Endothelial cell of umbilical vein (primary cell): ENCODE results near the gene COL15A1. TPM values are rescaled to one million over a fixed set of nuclear protein-coding genes. Genes with fewer than 3 reads are reported as not detected.
"Not testable (repeated sequence)": the region's sequence is repeated elsewhere in the genome, so short reads cannot be mapped to it uniquely, and the experiment has no call there.

Source experiments
- BruUV-seq: library from RNA; stranded (reverse); fragments of 400-500 nt; replicated peaks from 2 replicates; lab custom pipeline; 2021; lab: Mats Ljungman, UMichigan
- CTCF ChIA-PET: fragments of 300-600, 350-600 bp; sonication (Branson Sonifier 250); formaldehyde crosslinking; loops from one replicate; lab custom pipeline; 2021; ENCODE audit warnings: antibody characterized with exemption, inconsistent platforms; lab: Charles Lee
- POLR2A ChIA-PET: fragments of 300-600, 350-600 bp; sonication (Branson Sonifier 250); formaldehyde crosslinking; loops from one replicate; lab custom pipeline; 2021; ENCODE audit warnings: antibody characterized with exemption, inconsistent platforms; lab: Charles Lee
- DNase-seq: peaks from one replicate; pipeline ENCODE4 v3.0.0-alpha.2; 2011; ENCODE audit warnings: low read depth, low spot score
- FAIRE-seq: peaks from 2 replicates; lab custom pipeline; 2011; peaks lifted over from hg19 to GRCh38; lab: Jason Lieb, UNC
- H2AFZ ChIP-seq: 2 replicates; pipeline ENCODE4 v1.6.0; 2012; ENCODE audit warnings: low read depth, low read length, control low read depth, inconsistent platforms
- H3K27ac ChIP-seq: 2 replicates; pipeline ENCODE4 v1.5.1; 2011; ENCODE audit warnings: low read depth, mild to moderate bottlenecking, control low read depth, low read length, moderate library complexity; ENCODE audit not compliant: insufficient read depth
- H3K27me3 ChIP-seq, 2 experiments: 2 replicates each; pipeline versions ENCODE4 v1.6.0 to v1.6.1; 2011; ENCODE audit warnings: low read length in 2 of 2, mixed read lengths in 1 of 2; ENCODE audit not compliant: control insufficient read depth in 2 of 2, insufficient read depth in 2 of 2
- H3K36me3 ChIP-seq, 2 experiments: 2 replicates in 1 of 2; 3 replicates in 1 of 2; pipeline ENCODE4 v1.5.1; 2011; ENCODE audit warnings: low read length in 2 of 2, mild to moderate bottlenecking in 1 of 2, moderate library complexity in 1 of 2; ENCODE audit not compliant: control insufficient read depth in 2 of 2, insufficient read depth in 2 of 2; ENCODE audit errors: extremely low read depth in 1 of 2
- H3K4me1 ChIP-seq: 3 replicates; pipeline ENCODE4 v1.5.1; 2011; ENCODE audit warnings: mild to moderate bottlenecking, low read length; ENCODE audit not compliant: control insufficient read depth, insufficient read depth; ENCODE audit errors: extremely low read depth
- H3K4me2 ChIP-seq: 2 replicates; pipeline ENCODE4 v1.6.1; 2011; ENCODE audit warnings: low read length, control low read depth, mixed read lengths; ENCODE audit not compliant: insufficient read depth
- H3K4me3 ChIP-seq, 3 experiments: fragments of 200-600 bp in 1 of 3; sonication (generic), shearing (Covaris generic) in 1 of 3; replicated peaks in 1 of 3; 2 replicates each; pipeline ENCODE4 v1.5.1; 2011 to 2016; ENCODE audit warnings: control low read depth in 3 of 3, low read length in 3 of 3, mild to moderate bottlenecking in 2 of 3, inconsistent platforms in 1 of 3, low read depth in 1 of 3, moderate library complexity in 1 of 3; ENCODE audit not compliant: insufficient read depth in 1 of 3
- H3K79me2 ChIP-seq: 2 replicates; pipeline ENCODE4 v1.6.0; 2012; ENCODE audit warnings: low read length, inconsistent platforms; ENCODE audit not compliant: control insufficient read depth, insufficient read depth
- H3K9ac ChIP-seq: replicated peaks from 2 replicates; pipeline ENCODE3; 2011; ENCODE audit warnings: low read length, control low read depth; ENCODE audit not compliant: insufficient read depth; ENCODE audit errors: extremely low read depth
- H3K9me1 ChIP-seq: replicated peaks from 3 replicates; pipeline ENCODE4 v1.6.0; 2011; ENCODE audit warnings: mild to moderate bottlenecking, low read length; ENCODE audit not compliant: control insufficient read depth, insufficient read depth; ENCODE audit errors: extremely low read depth
- H3K9me3 ChIP-seq: replicated peaks from 2 replicates; pipeline ENCODE4 v1.5.1; 2012; ENCODE audit warnings: low read length, inconsistent platforms; ENCODE audit not compliant: control insufficient read depth, insufficient read depth
- H4K20me1 ChIP-seq: replicated peaks from 2 replicates; pipeline ENCODE3; 2011; ENCODE audit warnings: mild to moderate bottlenecking, low read length; ENCODE audit not compliant: control insufficient read depth, insufficient read depth; ENCODE audit errors: extremely low read depth
- EZH2 ChIP-seq: IDR thresholded peaks from 2 replicates; pipeline ENCODE4 v1.6.1; 2012; ENCODE audit warnings: borderline replicate concordance, low read depth, mild to moderate bottlenecking, moderate library complexity, low read length, inconsistent platforms; ENCODE audit not compliant: severe bottlenecking
- FOS ChIP-seq: IDR thresholded peaks from 2 replicates; pipeline ENCODE4 v1.6.1; 2011; ENCODE audit warnings: mild to moderate bottlenecking, low read length, moderate library complexity, borderline replicate concordance; ENCODE audit not compliant: insufficient read depth
- GATA2 ChIP-seq: IDR thresholded peaks from 2 replicates; pipeline ENCODE4 v1.7.0; 2011; ENCODE audit warnings: low read depth, mild to moderate bottlenecking, moderate library complexity, mixed read lengths, low read length; ENCODE audit not compliant: insufficient read length, insufficient read depth
- JUN ChIP-seq: IDR thresholded peaks from 2 replicates; pipeline ENCODE4 v1.6.1; 2011; ENCODE audit warnings: borderline replicate concordance, low read depth; ENCODE audit not compliant: insufficient read length, insufficient read depth
- MYC ChIP-seq: IDR thresholded peaks from one replicate; pipeline ENCODE4 v1.6.1; 2011; ENCODE audit warnings: mild to moderate bottlenecking, low read depth, low read length
- POLR2A ChIP-seq: IDR thresholded peaks from 2 replicates; pipeline ENCODE4 v1.6.1; 2012; ENCODE audit warnings: low read depth, mild to moderate bottlenecking, control low read depth, low read length
- POLR2AphosphoS5 ChIP-seq: IDR thresholded peaks from 2 replicates; pipeline ENCODE4 v1.6.1; 2012; ENCODE audit warnings: low read depth, mild to moderate bottlenecking, control low read depth, low read length, moderate library complexity; ENCODE audit not compliant: insufficient read depth
- dilution Hi-C: fragments of 300-500 bp; cut with MboI; formaldehyde crosslinking; loops from one replicate; pipeline ENCODE4 v1.15.0; 2019; ENCODE audit warnings: low sequenced_read_pairs; ENCODE audit not compliant: extremely low pct_ligation_motif_present
- intact Hi-C: fragments of 100-400 bp; cut with micrococcal nuclease; formaldehyde crosslinking; loops from one replicate; pipeline ENCODE4 v1.10.0; 2022
- polyA plus RNA-seq, 4 experiments: library from polyadenylated mRNA; depleted of rRNA in 3 of 4; stranded (reverse) in 3 of 4; unstranded in 1 of 4; fragments of >200 nt; gene quantifications; 2 replicates each; pipeline versions ENCODE4 v1.2.1 to v1.2.3, GENCODE V29; 2011 to 2012; ENCODE audit warnings: missing spikeins in 1 of 4
- total RNA-seq: library from RNA; stranded (reverse); gene quantifications from 2 replicates; pipeline ENCODE4 v1.2.3, GENCODE V29; 2021
- TF ChIP-seq, protein P1 (sequence below): IDR thresholded peaks from 2 replicates; pipeline ENCODE4 v1.6.1; 2011; ENCODE audit not compliant: insufficient read depth, insufficient read length
- TF ChIP-seq, protein P2 (sequence below), 2 donors: IDR thresholded peaks; 1 replicate in 1 of 2; 2 replicates in 1 of 2; pipeline ENCODE4 v1.5.1; 2011; ENCODE audit warnings: low read length in 2 of 2, mild to moderate bottlenecking in 2 of 2, moderate library complexity in 2 of 2, control low read depth in 1 of 2, inconsistent platforms in 1 of 2, low read depth in 1 of 2; ENCODE audit not compliant: insufficient read depth in 1 of 2; ENCODE audit errors: extremely low read depth in 1 of 2

COL15A1 gene
- total and polyA plus RNA-seq, 2 donors (not counting 3 experiments of a cell fraction or from before 2014, with no cell fraction given), result not detected

DNA sequence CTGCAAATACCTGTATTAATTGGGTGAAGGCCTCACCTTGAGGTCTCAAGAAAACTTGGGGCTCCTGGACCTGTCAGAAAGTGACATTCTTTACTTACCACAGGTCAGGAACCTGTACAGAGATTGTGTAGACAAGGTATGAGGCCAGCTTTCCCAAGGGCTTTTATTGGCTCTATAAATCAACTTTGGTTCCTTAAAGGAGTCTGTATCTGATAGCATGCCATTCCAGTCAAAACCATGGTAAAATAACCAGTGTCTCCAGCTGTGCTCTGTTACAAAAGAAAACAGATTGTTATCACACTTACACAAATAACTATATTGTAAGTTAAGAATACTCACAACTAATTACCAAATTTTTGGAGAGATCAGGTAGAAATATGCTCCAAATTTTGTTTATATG, 64.5 kb downstream of the COL15A1 start:
- intact Hi-C loops (no loop called here), dilution Hi-C loops (no loop called here)
- Histone ChIP-seq H3K4me3 (no peak overlapping the region), H3K79me2 (no peaks in the 10 kb centered on the region), H3K4me1 (no peaks in the 10 kb centered on the region), H4K20me1 (no peaks in the 10 kb centered on the region), H3K9me1 (no peaks in the 10 kb centered on the region), H2AFZ (no peak overlapping the region), H3K9me3 (no peaks in the 10 kb centered on the region), H3K36me3 (no peaks in the 10 kb centered on the region), H3K9ac (no peak overlapping the region), H3K27ac (no peak overlapping the region), H3K27me3 (no peaks in the 10 kb centered on the region), H3K4me2 (no peak overlapping the region)
- BruUV-seq, result no TSS peak
- FAIRE-seq (no peak), DNase-seq (no peak)
- TF ChIP-seq FOS, result no peak
- no peak for TF ChIP-seq POLR2A
- TF ChIP-seq MYC, result no peak
- no peak for TF ChIP-seq JUN
- TF ChIP-seq, protein P1, sequence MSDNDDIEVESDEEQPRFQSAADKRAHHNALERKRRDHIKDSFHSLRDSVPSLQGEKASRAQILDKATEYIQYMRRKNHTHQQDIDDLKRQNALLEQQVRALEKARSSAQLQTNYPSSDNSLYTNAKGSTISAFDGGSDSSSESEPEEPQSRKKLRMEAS, result no peak
- no peak for TF ChIP-seq GATA2
- no peak for TF ChIP-seq EZH2
- TF ChIP-seq POLR2AphosphoS5, result no peak
- TF ChIP-seq, protein P2, sequence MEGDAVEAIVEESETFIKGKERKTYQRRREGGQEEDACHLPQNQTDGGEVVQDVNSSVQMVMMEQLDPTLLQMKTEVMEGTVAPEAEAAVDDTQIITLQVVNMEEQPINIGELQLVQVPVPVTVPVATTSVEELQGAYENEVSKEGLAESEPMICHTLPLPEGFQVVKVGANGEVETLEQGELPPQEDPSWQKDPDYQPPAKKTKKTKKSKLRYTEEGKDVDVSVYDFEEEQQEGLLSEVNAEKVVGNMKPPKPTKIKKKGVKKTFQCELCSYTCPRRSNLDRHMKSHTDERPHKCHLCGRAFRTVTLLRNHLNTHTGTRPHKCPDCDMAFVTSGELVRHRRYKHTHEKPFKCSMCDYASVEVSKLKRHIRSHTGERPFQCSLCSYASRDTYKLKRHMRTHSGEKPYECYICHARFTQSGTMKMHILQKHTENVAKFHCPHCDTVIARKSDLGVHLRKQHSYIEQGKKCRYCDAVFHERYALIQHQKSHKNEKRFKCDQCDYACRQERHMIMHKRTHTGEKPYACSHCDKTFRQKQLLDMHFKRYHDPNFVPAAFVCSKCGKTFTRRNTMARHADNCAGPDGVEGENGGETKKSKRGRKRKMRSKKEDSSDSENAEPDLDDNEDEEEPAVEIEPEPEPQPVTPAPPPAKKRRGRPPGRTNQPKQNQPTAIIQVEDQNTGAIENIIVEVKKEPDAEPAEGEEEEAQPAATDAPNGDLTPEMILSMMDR (IDR thresholded peaks at IDR 0.05; ENCODE audit: extremely low read depth in 1 of 2, insufficient read depth in 1 of 2, low read depth in 1 of 2, low read length in 2 of 2), result no peak
- ChIA-PET CTCF (interaction anchor here (0.9 kb wide), 1 partner anchor 9 kb away, joined by 4 read pairs; no protein-coding TSS in a partner anchor), POLR2A (no interaction called here)

DNA sequence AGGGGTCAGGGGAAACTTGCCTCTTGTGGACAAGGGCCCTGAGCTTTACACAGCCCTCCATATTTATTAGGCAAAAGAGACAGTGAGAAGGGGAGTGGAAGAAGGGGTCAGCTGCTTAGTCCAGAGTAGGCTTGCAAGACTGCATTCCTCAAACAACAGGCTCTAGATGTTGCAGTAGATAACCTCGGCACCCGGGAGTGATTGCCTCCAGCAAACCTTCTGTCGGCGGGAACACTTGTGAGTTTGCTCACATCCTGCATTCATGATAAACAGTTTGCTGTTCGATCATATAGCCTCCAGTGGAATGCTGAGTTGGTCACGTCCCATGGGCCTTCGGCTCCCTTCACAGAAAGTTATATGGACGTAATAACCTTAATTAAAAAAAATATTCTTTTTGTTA, 66.7 kb downstream of the COL15A1 start:
- CTCF ChIA-PET, H3K79me2 ChIP-seq, FAIRE-seq, H2AFZ ChIP-seq, H3K9me3 ChIP-seq, DNase-seq, H3K27me3 ChIP-seq, POLR2A ChIA-PET, H3K4me2 ChIP-seq, H3K9me1 ChIP-seq, H3K9ac ChIP-seq, BruUV-seq, intact Hi-C loops, H3K4me3 ChIP-seq, H3K4me1 ChIP-seq, H3K27ac ChIP-seq, dilution Hi-C loops, H3K36me3 ChIP-seq, H4K20me1 ChIP-seq: not testable (repeated sequence)
